Loucy (cell line): Measurements from ENCODE around the gene COPS7A.
A peak's percentile ranks its signal among the peaks of the same experiment; 100 is the strongest.

Experiments
- H2AFZ ChIP-seq: fragments of 200-600 bp; sonication (generic); 2 replicates; pipeline ENCODE4 v1.6.0; 2016; ENCODE audit warnings: antibody characterized with exemption, mild to moderate bottlenecking, low read length, moderate library complexity
- H3F3A ChIP-seq: fragments of 200-600 bp; 2 replicates; pipeline ENCODE4 v1.6.0; 2016; ENCODE audit warnings: antibody characterized with exemption, low read depth, mild to moderate bottlenecking
- H3K27me3 ChIP-seq: fragments of 200-600 bp; sonication (generic); 2 replicates; pipeline ENCODE4 v1.6.1; 2014; ENCODE audit warnings: low read length, mild to moderate bottlenecking; ENCODE audit not compliant: insufficient read depth, poor library complexity, severe bottlenecking
- H3K36me3 ChIP-seq: fragments of 200-600 bp; sonication (generic); 2 replicates; pipeline ENCODE4 v1.6.1; 2016; ENCODE audit warnings: low read length; ENCODE audit not compliant: insufficient read depth
- H3K4me1 ChIP-seq: fragments of 200-600 bp; sonication (generic); 2 replicates; pipeline ENCODE4 v1.5.1; 2014; ENCODE audit warnings: low read length, mild to moderate bottlenecking; ENCODE audit not compliant: insufficient read depth, poor library complexity, severe bottlenecking
- H3K4me2 ChIP-seq: fragments of 200-600 bp; sonication (generic); 2 replicates; pipeline ENCODE4 v1.6.0; 2014; ENCODE audit warnings: antibody characterized with exemption, low read length, low read depth, mild to moderate bottlenecking; ENCODE audit not compliant: poor library complexity, severe bottlenecking
- H3K4me3 ChIP-seq: fragments of 200-600 bp; sonication (generic); 2 replicates; pipeline ENCODE4 v1.5.1; 2014; ENCODE audit warnings: low read length, mild to moderate bottlenecking, mixed read lengths; ENCODE audit not compliant: poor library complexity, severe bottlenecking
- H3K79me2 ChIP-seq: fragments of 200-600 bp; sonication (generic); 2 replicates; pipeline ENCODE4 v1.6.1; 2014; ENCODE audit warnings: low read length; ENCODE audit not compliant: insufficient read depth
- H3K9ac ChIP-seq: fragments of 200-600 bp; sonication (generic); 2 replicates; pipeline ENCODE4 v1.6.0; 2014; ENCODE audit warnings: mild to moderate bottlenecking, low read depth, low read length, moderate library complexity; ENCODE audit not compliant: poor library complexity, severe bottlenecking
- H3K9me2 ChIP-seq: fragments of 200-600 bp; sonication (generic); replicated peaks from 2 replicates; pipeline ENCODE4 v1.6.1; 2016; ENCODE audit warnings: low read depth, low read length, mixed read lengths
- H3K9me3 ChIP-seq: fragments of 200-600 bp; sonication (generic); 2 replicates; pipeline ENCODE4 v1.6.1; 2014; ENCODE audit warnings: mild to moderate bottlenecking, antibody characterized with exemption, low read length, low read depth; ENCODE audit not compliant: insufficient read depth
- H4K20me1 ChIP-seq: fragments of 200-600 bp; sonication (generic); 2 replicates; pipeline ENCODE4 v1.6.0; 2014; ENCODE audit warnings: antibody characterized with exemption, low read length, mild to moderate bottlenecking; ENCODE audit not compliant: insufficient read depth, poor library complexity, severe bottlenecking
- EZH2phosphoT487 ChIP-seq: fragments of 200-600 bp; IDR thresholded peaks from 2 replicates; pipeline ENCODE4 v1.6.1; 2018; ENCODE audit warnings: antibody characterized with exemption, mild to moderate bottlenecking, moderate library complexity, borderline replicate concordance
- TF ChIP-seq, protein P1 (sequence below): fragments of 200-600 bp; sonication (generic); conservative IDR thresholded peaks from 2 replicates; pipeline ENCODE4 v1.5.1; 2014; ENCODE audit warnings: mild to moderate bottlenecking, antibody characterized with exemption, low read length

Gene COPS7A

DNA sequence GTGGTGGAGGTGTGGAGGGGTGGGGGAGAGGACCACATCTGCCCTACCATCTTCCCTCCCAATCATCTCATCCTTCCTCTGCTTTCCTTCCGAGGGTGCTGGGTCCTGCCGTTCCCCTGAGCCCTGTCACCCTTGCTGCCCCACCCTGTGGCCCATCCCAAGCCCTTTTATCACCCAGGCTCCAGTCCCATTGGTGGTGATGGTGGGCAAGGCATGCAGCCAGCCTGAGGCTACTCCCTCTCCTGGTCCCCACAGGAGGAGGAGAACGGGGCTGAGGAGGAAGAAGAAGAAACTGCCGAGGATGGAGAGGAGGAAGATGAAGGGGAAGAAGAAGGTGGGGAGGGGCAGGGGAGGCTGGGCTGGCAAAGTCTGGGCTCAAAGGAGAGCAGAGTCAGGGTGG is 45.8 kb downstream of the COPS7A start:
- peak overlapping the region; percentile 73 for H3K4me3 ChIP-seq
- H3K4me1 ChIP-seq: peaks cover 38% of the 10 kb centered on the region
- peaks cover 19% of the 10 kb centered on the region for H4K20me1 ChIP-seq
- peaks cover 3% of the 10 kb centered on the region; the same call in 1 of the 2 replicates for H3K36me3 ChIP-seq
- H3K9ac ChIP-seq: no peak overlapping the region
- peak overlapping the region; percentile 93 for H3K4me2 ChIP-seq
- no peak overlapping the region for H2AFZ ChIP-seq
- H3K9me3 ChIP-seq: no peaks in the 10 kb centered on the region
- 0 out of 2 replicates have a peak, but pooled peaks cover 5% of the 10 kb centered on the region for H3F3A ChIP-seq
- H3K27me3 ChIP-seq: no peaks in the 10 kb centered on the region
- no peak for TF ChIP-seq EZH2phosphoT487
- TF ChIP-seq, protein P1, sequence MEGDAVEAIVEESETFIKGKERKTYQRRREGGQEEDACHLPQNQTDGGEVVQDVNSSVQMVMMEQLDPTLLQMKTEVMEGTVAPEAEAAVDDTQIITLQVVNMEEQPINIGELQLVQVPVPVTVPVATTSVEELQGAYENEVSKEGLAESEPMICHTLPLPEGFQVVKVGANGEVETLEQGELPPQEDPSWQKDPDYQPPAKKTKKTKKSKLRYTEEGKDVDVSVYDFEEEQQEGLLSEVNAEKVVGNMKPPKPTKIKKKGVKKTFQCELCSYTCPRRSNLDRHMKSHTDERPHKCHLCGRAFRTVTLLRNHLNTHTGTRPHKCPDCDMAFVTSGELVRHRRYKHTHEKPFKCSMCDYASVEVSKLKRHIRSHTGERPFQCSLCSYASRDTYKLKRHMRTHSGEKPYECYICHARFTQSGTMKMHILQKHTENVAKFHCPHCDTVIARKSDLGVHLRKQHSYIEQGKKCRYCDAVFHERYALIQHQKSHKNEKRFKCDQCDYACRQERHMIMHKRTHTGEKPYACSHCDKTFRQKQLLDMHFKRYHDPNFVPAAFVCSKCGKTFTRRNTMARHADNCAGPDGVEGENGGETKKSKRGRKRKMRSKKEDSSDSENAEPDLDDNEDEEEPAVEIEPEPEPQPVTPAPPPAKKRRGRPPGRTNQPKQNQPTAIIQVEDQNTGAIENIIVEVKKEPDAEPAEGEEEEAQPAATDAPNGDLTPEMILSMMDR: no peak
- H3K9me2 ChIP-seq: no peaks in the 10 kb centered on the region
- peaks cover 42% of the 10 kb centered on the region for H3K79me2 ChIP-seq

DNA sequence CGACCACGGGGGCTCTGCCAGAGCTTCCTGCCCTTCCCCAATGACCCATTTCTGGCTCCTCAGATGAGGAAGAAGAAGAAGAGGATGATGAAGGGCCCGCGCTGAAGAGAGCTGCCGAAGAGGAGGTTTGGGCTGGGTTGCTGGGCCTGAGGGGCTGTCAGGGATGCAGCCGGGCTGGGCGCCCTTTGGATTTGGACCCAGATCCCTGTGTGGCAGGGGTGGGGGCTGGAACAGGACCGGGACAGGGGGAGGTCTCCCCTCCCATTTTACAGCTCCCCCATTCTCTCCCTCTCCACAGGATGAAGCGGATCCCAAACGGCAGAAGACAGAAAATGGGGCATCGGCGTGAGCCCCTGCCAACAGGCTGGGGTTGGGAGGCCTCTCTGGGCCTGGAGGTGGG is 46.2 kb downstream of the COPS7A start:
- Histone ChIP-seq H3F3A (0 out of 2 replicates have a peak, but pooled peaks cover 4% of the 10 kb centered on the region), H2AFZ (no peak overlapping the region), H3K4me2 (no peak overlapping the region), H3K27me3 (no peaks in the 10 kb centered on the region), H3K4me3 (no peak overlapping the region), H3K36me3 (peaks cover 3% of the 10 kb centered on the region; the same call in 1 of the 2 replicates), H3K9ac (no peak overlapping the region), H4K20me1 (peaks cover 19% of the 10 kb centered on the region), H3K79me2 (peaks cover 42% of the 10 kb centered on the region), H3K9me3 (no peaks in the 10 kb centered on the region), H3K9me2 (no peaks in the 10 kb centered on the region), H3K4me1 (peaks cover 33% of the 10 kb centered on the region)
- no peak for TF ChIP-seq EZH2phosphoT487
- TF ChIP-seq, protein P1: no peak

DNA sequence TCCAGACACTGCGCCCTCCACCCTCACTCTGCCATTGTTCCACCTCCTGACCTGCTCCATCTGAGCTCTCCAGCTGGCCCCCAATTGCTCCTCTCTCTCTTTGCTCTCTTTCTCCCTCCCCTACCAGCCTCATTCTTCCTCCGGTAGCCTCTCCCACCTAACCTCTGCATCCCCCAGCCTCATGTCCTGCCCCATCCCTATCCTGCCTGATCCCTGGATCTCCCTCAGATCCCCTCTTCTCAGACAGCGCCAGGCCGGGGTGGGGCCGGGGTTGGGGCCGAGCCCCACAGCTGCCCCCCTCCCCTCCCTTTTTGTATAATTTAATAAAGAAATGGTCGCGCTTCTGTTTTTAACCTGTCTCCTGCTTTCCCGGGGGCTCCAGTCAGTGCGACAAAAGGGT is 46.8 kb downstream of the COPS7A start:
- Histone ChIP-seq H3K79me2 (peaks cover 37% of the 10 kb centered on the region), H3K36me3 (peaks cover 3% of the 10 kb centered on the region; the same call in 1 of the 2 replicates), H3K4me2 (no peak overlapping the region), H2AFZ (no peak overlapping the region), H3K9me3 (no peaks in the 10 kb centered on the region), H3K9me2 (no peaks in the 10 kb centered on the region), H3K9ac (peak overlapping the region; percentile 2), H3K27me3 (no peaks in the 10 kb centered on the region), H3K4me3 (no peak overlapping the region), H4K20me1 (peaks cover 19% of the 10 kb centered on the region), H3K4me1 (peaks cover 28% of the 10 kb centered on the region), H3F3A (no peaks in the 10 kb centered on the region)
- TF ChIP-seq, protein P1: no peak
- no peak for TF ChIP-seq EZH2phosphoT487
